OCI-LY3 (cell line): ENCODE data around the gene TSPAN8.

Experiments used
- EZH2phosphoT487 ChIP-seq: fragments of 200-600 bp; shearing (Covaris generic); IDR thresholded peaks from 2 replicates; pipeline ENCODE4 v1.6.1; 2018; ENCODE audit warnings: antibody characterized with exemption, mixed run types, low read depth
- TF ChIP-seq, protein P1 (sequence below): fragments of 200-600, 300-600 bp; sonication (generic); IDR thresholded peaks from 2 replicates; pipeline ENCODE4 v1.5.1; 2014; ENCODE audit warnings: antibody characterized with exemption, low read length, low read depth

- TF ChIP-seq, protein P1, sequence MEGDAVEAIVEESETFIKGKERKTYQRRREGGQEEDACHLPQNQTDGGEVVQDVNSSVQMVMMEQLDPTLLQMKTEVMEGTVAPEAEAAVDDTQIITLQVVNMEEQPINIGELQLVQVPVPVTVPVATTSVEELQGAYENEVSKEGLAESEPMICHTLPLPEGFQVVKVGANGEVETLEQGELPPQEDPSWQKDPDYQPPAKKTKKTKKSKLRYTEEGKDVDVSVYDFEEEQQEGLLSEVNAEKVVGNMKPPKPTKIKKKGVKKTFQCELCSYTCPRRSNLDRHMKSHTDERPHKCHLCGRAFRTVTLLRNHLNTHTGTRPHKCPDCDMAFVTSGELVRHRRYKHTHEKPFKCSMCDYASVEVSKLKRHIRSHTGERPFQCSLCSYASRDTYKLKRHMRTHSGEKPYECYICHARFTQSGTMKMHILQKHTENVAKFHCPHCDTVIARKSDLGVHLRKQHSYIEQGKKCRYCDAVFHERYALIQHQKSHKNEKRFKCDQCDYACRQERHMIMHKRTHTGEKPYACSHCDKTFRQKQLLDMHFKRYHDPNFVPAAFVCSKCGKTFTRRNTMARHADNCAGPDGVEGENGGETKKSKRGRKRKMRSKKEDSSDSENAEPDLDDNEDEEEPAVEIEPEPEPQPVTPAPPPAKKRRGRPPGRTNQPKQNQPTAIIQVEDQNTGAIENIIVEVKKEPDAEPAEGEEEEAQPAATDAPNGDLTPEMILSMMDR: no peak
- no peak for TF ChIP-seq EZH2phosphoT487
Measured at GRCh38 chr12:71186571-71187288, 28.9 kb upstream of the TSPAN8 start.
